Measurements from ENCODE around the gene CLIC2. TPM values are rescaled to one million over a fixed set of nuclear protein-coding genes. Genes with fewer than 3 reads are reported as not detected.

CLIC2 gene
- total RNA-seq, 1 experiment from 2014 or later: 0.89 TPM

- no peak for DNase-seq (ENCODE audit: low read depth, low spot score)
- H3K36me3 ChIP-seq (ENCODE audit: control insufficient read depth in 1 of 2, insufficient read depth in 2 of 2, low read length in 2 of 2): no peaks in the 10 kb centered on the region
- no peak overlapping the region for H3K9ac ChIP-seq (ENCODE audit: low read length)
- H3K4me1 ChIP-seq (ENCODE audit: control insufficient read depth in 1 of 2, insufficient read depth in 2 of 2, low read length in 2 of 2): no peaks in the 10 kb centered on the region
- no peak overlapping the region for H2AFZ ChIP-seq (ENCODE audit: low read depth, low read length, poor library complexity, severe bottlenecking)
- intact Hi-C loops (cut with micrococcal nuclease): no loop called here
- ATAC-seq: no peak
- H3K4me3 ChIP-seq (replicated peaks in 1 of 2; ENCODE audit: low read depth in 1 of 2, low read length in 2 of 2): no peak overlapping the region
- H4K20me1 ChIP-seq (ENCODE audit: insufficient read depth): no peaks in the 10 kb centered on the region
- CTCF ChIA-PET: no interaction called here
- no peaks in the 10 kb centered on the region for H3K9me2 ChIP-seq (ENCODE audit: insufficient read depth)
- H3K27me3 ChIP-seq (ENCODE audit: insufficient read depth, low read length): no peaks in the 10 kb centered on the region
- no peaks in the 10 kb centered on the region for H3K9me3 ChIP-seq (ENCODE audit: control insufficient read depth in 1 of 2, insufficient read depth in 1 of 2, low read depth in 1 of 2, low read length in 2 of 2)
- H3K4me2 ChIP-seq (ENCODE audit: low read length): no peak overlapping the region
- H3K79me2 ChIP-seq (ENCODE audit: insufficient read depth, low read length): no peaks in the 10 kb centered on the region
- POLR2A ChIA-PET: no interaction called here
- RAD21 ChIA-PET (ENCODE audit: low non-redundant PET in 1 of 2, low total read pairs in 2 of 2, uncharacterized antibody in 2 of 2, unreplicated experiment in 2 of 2): no interaction called here
- BruUV-seq (replicated peaks): no TSS peak
- TF ChIP-seq EGR1 (IDR thresholded peaks at IDR 0.05; ENCODE audit: low read depth) (no peak), POLR2A (IDR thresholded peaks at IDR 0.05; ENCODE audit: borderline replicate concordance, extremely low read depth, insufficient read depth, insufficient read length) (no peak), EZH2 (IDR thresholded peaks at IDR 0.05) (no peak), SRF (IDR thresholded peaks at IDR 0.05; ENCODE audit: low read depth) (no peak), CEBPB (IDR thresholded peaks at IDR 0.05; ENCODE audit: low read depth) (no peak)
- H3K27ac ChIP-seq (ENCODE audit: low read depth, low read length): no peak overlapping the region
These were observed 87.7 kb downstream of the CLIC2 start for GRCh38 chrX:155246748-155247147.

- CTCF ChIA-PET: no interaction called here
- Histone ChIP-seq H3K27me3 (ENCODE audit: insufficient read depth, low read length) (no peaks in the 10 kb centered on the region), H3K4me2 (ENCODE audit: low read length) (no peak overlapping the region), H3K27ac (ENCODE audit: low read depth, low read length) (no peak overlapping the region), H3K9ac (ENCODE audit: low read length) (no peak overlapping the region), H3K9me2 (ENCODE audit: insufficient read depth) (no peaks in the 10 kb centered on the region), H3K4me3 (replicated peaks in 1 of 2; ENCODE audit: low read depth in 1 of 2, low read length in 2 of 2) (no peak overlapping the region), H3K36me3 (ENCODE audit: control insufficient read depth in 1 of 2, insufficient read depth in 2 of 2, low read length in 2 of 2) (peaks cover 0 to 6% of the 10 kb centered on the region in 2 experiments; a peak in 2 of 4 replicates), H3K4me1 (ENCODE audit: control insufficient read depth in 1 of 2, insufficient read depth in 2 of 2, low read length in 2 of 2) (no peaks in the 10 kb centered on the region), H3K79me2 (ENCODE audit: insufficient read depth, low read length) (no peaks in the 10 kb centered on the region), H3K9me3 (ENCODE audit: control insufficient read depth in 1 of 2, insufficient read depth in 1 of 2, low read depth in 1 of 2, low read length in 2 of 2) (no peaks in the 10 kb centered on the region), H2AFZ (ENCODE audit: low read depth, low read length, poor library complexity, severe bottlenecking) (no peak overlapping the region), H4K20me1 (ENCODE audit: insufficient read depth) (no peaks in the 10 kb centered on the region)
- DNase-seq (ENCODE audit: low read depth, low spot score): no peak
- no TSS peak for BruUV-seq (replicated peaks)
- intact Hi-C loops (cut with micrococcal nuclease): no loop called here
- RAD21 ChIA-PET (ENCODE audit: low non-redundant PET in 1 of 2, low total read pairs in 2 of 2, uncharacterized antibody in 2 of 2, unreplicated experiment in 2 of 2): no interaction called here
- no peak for ATAC-seq
- POLR2A ChIA-PET: no interaction called here
- TF ChIP-seq EZH2phosphoT487 (IDR thresholded peaks at IDR 0.05; ENCODE audit: borderline replicate concordance) (no peak), EZH2 (IDR thresholded peaks at IDR 0.05) (no peak), YY1 (IDR thresholded peaks at IDR 0.05; ENCODE audit: extremely low read depth, insufficient replicate concordance, low read depth, low read length) (no peak), SIN3A (IDR thresholded peaks at IDR 0.05; ENCODE audit: low read depth) (no peak), POLR2AphosphoS5 (IDR thresholded peaks at IDR 0.05; ENCODE audit: low read depth, low read length) (no peak), REST (IDR thresholded peaks at IDR 0.05; ENCODE audit: low read depth) (no peak)
These were observed 92.1 kb downstream of the CLIC2 start for GRCh38 chrX:155242300-155242699.
